Parathyroid adenoma (tissue), 2 donors: ENCODE data around the gene RPS6KA4.

Experiments
- H2AFZ ChIP-seq: fragments of 300-600 bp; sonication (generic); one replicate; pipeline ENCODE4 v1.7.0; 2017; ENCODE audit warnings: antibody characterized with exemption, mild to moderate bottlenecking
- H3K27ac ChIP-seq: fragments of 300-600 bp; sonication (generic); one replicate; pipeline ENCODE4 v1.7.0; 2017
- H3K27me3 ChIP-seq: fragments of 300-600 bp; sonication (generic); one replicate; pipeline ENCODE4 v1.7.0; 2017; ENCODE audit warnings: low read length; ENCODE audit not compliant: control insufficient read depth, insufficient read depth
- H3K36me3 ChIP-seq: fragments of 300-600 bp; sonication (generic); one replicate; pipeline ENCODE4 v1.7.0; 2017; ENCODE audit warnings: low read length; ENCODE audit not compliant: control insufficient read depth, insufficient read depth
- H3K4me1 ChIP-seq: fragments of 300-600 bp; sonication (generic); one replicate; pipeline ENCODE4 v1.7.0; 2017; ENCODE audit warnings: control low read depth
- H3K4me2 ChIP-seq: fragments of 300-600 bp; sonication (generic); one replicate; pipeline ENCODE4 v1.7.0; 2017; ENCODE audit warnings: low read length
- H3K4me3 ChIP-seq: fragments of 300-600 bp; sonication (generic); one replicate; pipeline ENCODE4 v1.7.0; 2017; ENCODE audit warnings: low read depth, low read length
- H3K79me2 ChIP-seq: fragments of 300-600 bp; sonication (generic); one replicate; pipeline ENCODE4 v1.7.0; 2017; ENCODE audit warnings: control low read depth
- H3K9ac ChIP-seq: fragments of 300-600 bp; sonication (generic); one replicate; pipeline ENCODE4 v1.7.0; 2017; ENCODE audit warnings: mild to moderate bottlenecking
- H3K9me3 ChIP-seq: fragments of 300-600 bp; sonication (generic); one replicate; pipeline ENCODE4 v1.7.0; 2017; ENCODE audit warnings: low read length; ENCODE audit not compliant: control insufficient read depth
- TF ChIP-seq, protein P1 (sequence below): fragments of 300-600 bp; sonication (generic); IDR thresholded peaks from one replicate; pipeline ENCODE4 v1.7.0; 2017; ENCODE audit warnings: antibody characterized with exemption, mild to moderate bottlenecking
- donor health status: primary hyperparathyroidism.

Gene RPS6KA4

GRCh38 chr11:64364911-64365310 is 5.9 kb downstream of the RPS6KA4 start:
- TF ChIP-seq, protein P1, sequence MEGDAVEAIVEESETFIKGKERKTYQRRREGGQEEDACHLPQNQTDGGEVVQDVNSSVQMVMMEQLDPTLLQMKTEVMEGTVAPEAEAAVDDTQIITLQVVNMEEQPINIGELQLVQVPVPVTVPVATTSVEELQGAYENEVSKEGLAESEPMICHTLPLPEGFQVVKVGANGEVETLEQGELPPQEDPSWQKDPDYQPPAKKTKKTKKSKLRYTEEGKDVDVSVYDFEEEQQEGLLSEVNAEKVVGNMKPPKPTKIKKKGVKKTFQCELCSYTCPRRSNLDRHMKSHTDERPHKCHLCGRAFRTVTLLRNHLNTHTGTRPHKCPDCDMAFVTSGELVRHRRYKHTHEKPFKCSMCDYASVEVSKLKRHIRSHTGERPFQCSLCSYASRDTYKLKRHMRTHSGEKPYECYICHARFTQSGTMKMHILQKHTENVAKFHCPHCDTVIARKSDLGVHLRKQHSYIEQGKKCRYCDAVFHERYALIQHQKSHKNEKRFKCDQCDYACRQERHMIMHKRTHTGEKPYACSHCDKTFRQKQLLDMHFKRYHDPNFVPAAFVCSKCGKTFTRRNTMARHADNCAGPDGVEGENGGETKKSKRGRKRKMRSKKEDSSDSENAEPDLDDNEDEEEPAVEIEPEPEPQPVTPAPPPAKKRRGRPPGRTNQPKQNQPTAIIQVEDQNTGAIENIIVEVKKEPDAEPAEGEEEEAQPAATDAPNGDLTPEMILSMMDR: no peak
- H3K27ac ChIP-seq: no peak overlapping the region
- H3K4me1 ChIP-seq: no peaks in the 10 kb centered on the region
- no peak overlapping the region for H3K9ac ChIP-seq
- H2AFZ ChIP-seq: no peak overlapping the region
- no peaks in the 10 kb centered on the region for H3K79me2 ChIP-seq
- H3K27me3 ChIP-seq: no peaks in the 10 kb centered on the region
- no peaks in the 10 kb centered on the region for H3K9me3 ChIP-seq
- H3K4me3 ChIP-seq: no peak overlapping the region
- H3K4me2 ChIP-seq: no peak overlapping the region
- no peaks in the 10 kb centered on the region for H3K36me3 ChIP-seq

DNA sequence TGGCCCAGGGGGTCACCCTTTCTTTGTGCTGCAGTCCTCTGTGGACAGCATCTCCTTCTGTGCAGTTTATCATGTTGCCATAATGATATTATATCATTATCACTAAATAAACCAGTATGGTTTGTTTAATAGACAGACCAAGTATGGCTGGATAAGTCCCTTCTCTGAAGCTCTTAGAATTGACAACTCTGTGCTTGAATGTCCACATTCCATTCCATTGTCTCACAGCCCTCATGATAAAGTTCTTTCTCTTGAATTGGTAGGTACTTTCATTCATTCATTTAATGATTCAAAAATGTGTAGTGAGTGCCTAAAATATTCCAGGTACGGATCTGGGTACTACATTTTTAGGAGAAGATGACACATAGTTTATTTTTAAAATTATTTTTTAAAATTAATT is 7.8 kb downstream of the RPS6KA4 start:
- H3K36me3 ChIP-seq: no peaks in the 10 kb centered on the region
- H3K79me2 ChIP-seq: no peaks in the 10 kb centered on the region
- no peak overlapping the region for H3K4me3 ChIP-seq
- H3K9ac ChIP-seq: no peak overlapping the region
- TF ChIP-seq, protein P1: no peak
- H3K4me2 ChIP-seq: no peak overlapping the region
- no peak overlapping the region for H2AFZ ChIP-seq
- no peaks in the 10 kb centered on the region for H3K9me3 ChIP-seq
- no peak overlapping the region for H3K27ac ChIP-seq
- H3K27me3 ChIP-seq: no peaks in the 10 kb centered on the region
- H3K4me1 ChIP-seq: no peaks in the 10 kb centered on the region

DNA sequence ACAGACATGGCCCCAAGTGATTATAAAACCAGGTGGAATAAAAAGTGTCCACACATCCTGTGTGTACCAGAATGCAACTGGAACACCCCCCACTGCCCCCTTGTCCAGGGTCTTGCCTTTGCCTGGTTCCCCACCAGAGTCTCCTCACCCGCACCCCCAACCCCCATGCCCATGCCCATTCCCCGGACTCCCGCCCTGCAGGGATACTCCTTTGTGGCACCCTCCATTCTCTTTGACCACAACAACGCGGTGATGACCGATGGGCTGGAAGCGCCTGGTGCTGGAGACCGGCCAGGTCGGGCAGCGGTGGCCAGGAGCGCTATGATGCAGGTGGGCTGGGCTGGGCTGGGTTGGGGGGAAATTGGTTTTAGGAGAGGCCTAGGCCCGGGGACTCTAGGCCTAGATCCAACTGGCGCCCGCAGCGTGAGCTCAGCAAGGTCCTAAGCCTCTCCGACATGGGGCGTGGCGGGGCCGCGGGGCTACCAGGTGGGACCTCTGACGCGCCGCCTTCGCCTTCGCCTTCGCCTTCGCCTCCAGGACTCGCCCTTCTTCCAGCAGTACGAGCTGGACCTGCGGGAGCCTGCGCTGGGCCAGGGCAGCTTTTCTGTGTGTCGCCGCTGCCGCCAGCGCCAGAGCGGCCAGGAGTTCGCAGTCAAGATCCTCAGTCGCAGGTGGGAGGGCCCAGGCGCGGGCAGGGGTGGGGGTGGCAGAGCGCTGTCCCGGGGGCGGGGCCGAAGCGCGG is 9.1 kb downstream of the RPS6KA4 start:
- Histone ChIP-seq H3K36me3 (no peaks in the 10 kb centered on the region), H3K9ac (no peak overlapping the region), H3K27me3 (no peaks in the 10 kb centered on the region), H3K27ac (no peak overlapping the region), H3K4me3 (no peak overlapping the region), H3K79me2 (no peaks in the 10 kb centered on the region), H2AFZ (no peak overlapping the region), H3K9me3 (no peaks in the 10 kb centered on the region), H3K4me2 (no peak overlapping the region), H3K4me1 (no peaks in the 10 kb centered on the region)
- TF ChIP-seq, protein P1: no peak

DNA sequence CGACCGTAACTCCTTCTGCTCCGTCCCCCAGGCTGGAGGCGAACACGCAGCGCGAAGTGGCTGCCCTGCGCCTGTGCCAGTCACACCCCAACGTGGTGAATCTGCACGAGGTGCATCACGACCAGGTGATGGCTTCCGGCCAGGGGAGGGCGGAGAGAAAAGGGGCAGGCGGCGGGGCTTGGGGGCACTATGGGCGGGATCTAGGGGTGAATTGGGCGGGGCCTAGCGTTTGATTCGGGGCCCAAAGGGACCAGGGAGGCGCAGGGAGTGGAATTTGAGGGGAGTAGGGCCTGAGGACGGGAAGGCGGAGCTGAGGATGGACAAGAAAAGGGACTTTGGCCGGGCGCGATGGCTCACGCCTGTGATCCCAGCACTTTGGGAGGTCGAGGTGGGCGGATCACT is 9.7 kb downstream of the RPS6KA4 start:
- no peaks in the 10 kb centered on the region for H3K27me3 ChIP-seq
- TF ChIP-seq, protein P1: no peak
- no peak overlapping the region for H3K4me2 ChIP-seq

More for the DNA sequence above, 9.7 kb downstream of the RPS6KA4 start:
- no peak overlapping the region for H3K27ac ChIP-seq
- H3K9ac ChIP-seq: no peak overlapping the region
- H3K4me3 ChIP-seq: no peak overlapping the region
- H3K36me3 ChIP-seq: no peaks in the 10 kb centered on the region
- H3K79me2 ChIP-seq: no peaks in the 10 kb centered on the region
- no peaks in the 10 kb centered on the region for H3K9me3 ChIP-seq
- no peaks in the 10 kb centered on the region for H3K4me1 ChIP-seq
- no peak overlapping the region for H2AFZ ChIP-seq
